Omental fat pad (tissue), 4 donors: ENCODE measurements around the gene CARD11. TPM values are rescaled to one million over a fixed set of nuclear protein-coding genes. Genes with fewer than 3 reads are reported as not detected.

Experiments
- ATAC-seq: fragments of 150-250 bp; one replicate; pipeline ENCODE4 v1.9.1; 2016; ENCODE audit warnings: mild to moderate bottlenecking, moderate library complexity; ENCODE audit not compliant: low FRiP score
- DNase-seq: peaks from one replicate; pipeline ENCODE4 v3.0.0-alpha.2; 2019; ENCODE audit warnings: low spot score
- total RNA-seq, 4 donors: library from RNA; depleted of rRNA; stranded (reverse); fragments of >200 nt; gene quantifications; one replicate each; pipeline ENCODE4 v1.1.0, GENCODE V29; 2016
- TF ChIP-seq, protein P1 (sequence below), 3 donors: fragments of 450-650 bp; IDR thresholded peaks; one replicate each; pipeline ENCODE4 v1.5.1; 2016 to 2017; ENCODE audit warnings: antibody characterized with exemption in 3 of 3, mild to moderate bottlenecking in 3 of 3, moderate library complexity in 2 of 3

The CARD11 gene
- total RNA-seq, 4 donors from 2014 or later = 0.75 to 1.4 (median 1.0) TPM

DNA sequence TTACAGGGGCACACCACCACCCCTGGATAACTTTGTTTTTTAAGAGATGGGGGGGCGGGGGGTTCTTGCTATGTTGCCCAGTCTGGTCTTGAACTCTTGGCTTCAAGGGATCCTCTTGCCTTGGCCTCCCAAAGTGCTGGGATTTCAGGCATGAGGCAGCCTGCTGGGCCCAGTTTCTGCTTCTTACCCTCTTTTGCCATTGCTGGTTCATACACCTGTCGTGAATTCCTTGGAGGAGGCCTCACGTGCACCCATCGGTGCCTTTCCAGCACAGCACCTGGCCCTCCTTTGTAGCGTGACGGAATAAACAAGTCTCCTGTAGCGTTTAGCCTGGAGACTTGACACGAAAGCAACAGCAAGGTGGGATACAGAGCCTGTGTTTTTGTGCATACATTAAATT, 75.5 kb downstream of the CARD11 start:
- ATAC-seq (no peak), DNase-seq (no peak)
- TF ChIP-seq, protein P1, sequence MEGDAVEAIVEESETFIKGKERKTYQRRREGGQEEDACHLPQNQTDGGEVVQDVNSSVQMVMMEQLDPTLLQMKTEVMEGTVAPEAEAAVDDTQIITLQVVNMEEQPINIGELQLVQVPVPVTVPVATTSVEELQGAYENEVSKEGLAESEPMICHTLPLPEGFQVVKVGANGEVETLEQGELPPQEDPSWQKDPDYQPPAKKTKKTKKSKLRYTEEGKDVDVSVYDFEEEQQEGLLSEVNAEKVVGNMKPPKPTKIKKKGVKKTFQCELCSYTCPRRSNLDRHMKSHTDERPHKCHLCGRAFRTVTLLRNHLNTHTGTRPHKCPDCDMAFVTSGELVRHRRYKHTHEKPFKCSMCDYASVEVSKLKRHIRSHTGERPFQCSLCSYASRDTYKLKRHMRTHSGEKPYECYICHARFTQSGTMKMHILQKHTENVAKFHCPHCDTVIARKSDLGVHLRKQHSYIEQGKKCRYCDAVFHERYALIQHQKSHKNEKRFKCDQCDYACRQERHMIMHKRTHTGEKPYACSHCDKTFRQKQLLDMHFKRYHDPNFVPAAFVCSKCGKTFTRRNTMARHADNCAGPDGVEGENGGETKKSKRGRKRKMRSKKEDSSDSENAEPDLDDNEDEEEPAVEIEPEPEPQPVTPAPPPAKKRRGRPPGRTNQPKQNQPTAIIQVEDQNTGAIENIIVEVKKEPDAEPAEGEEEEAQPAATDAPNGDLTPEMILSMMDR (IDR thresholded peaks at IDR 0.05) = no peak

DNA sequence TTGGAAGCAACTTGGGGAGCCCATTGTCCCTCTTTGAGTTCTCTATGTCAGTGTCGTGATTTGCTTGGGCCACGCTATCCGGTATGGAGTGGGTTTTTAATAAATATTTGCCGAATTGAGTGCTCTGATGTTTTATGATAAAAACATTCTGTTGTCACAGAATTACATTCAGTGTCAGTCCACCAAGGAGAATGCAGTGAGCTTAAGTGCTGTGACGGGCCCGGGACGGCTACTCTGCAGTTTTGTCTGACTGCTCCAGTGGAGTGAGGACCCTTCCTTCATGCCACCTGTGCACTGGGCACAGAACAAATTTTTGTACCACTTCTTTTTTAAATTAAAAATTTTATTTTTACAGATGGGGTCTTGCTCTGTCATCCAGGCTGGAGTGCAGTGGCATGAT, 76.0 kb downstream of the CARD11 start:
- ATAC-seq (no peak), DNase-seq (no peak)

DNA sequence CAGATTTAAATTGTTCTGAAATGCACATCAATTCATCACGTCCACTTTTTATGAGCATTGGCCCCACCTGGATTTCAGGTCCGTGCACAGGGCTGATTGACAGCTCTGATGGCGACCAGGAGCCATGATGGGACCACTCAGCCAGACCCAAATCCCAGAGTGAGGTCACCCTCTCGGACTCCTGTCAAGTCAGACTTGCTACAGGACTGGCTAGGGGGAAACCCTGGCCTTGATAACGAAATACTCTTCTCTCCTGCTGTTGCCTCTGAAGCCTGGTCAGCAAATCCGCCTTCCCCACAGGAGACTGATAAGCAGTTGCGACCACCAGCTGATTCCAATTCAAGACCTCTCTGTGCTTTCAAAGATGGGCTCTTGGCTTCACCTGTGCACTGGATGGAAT, 76.4 kb downstream of the CARD11 start:
- no peak for DNase-seq
- ATAC-seq = no peak

More for the DNA sequence above, 76.0 kb downstream of the CARD11 start:
- TF ChIP-seq, protein P1 (IDR thresholded peaks at IDR 0.05) = no peak

DNA sequence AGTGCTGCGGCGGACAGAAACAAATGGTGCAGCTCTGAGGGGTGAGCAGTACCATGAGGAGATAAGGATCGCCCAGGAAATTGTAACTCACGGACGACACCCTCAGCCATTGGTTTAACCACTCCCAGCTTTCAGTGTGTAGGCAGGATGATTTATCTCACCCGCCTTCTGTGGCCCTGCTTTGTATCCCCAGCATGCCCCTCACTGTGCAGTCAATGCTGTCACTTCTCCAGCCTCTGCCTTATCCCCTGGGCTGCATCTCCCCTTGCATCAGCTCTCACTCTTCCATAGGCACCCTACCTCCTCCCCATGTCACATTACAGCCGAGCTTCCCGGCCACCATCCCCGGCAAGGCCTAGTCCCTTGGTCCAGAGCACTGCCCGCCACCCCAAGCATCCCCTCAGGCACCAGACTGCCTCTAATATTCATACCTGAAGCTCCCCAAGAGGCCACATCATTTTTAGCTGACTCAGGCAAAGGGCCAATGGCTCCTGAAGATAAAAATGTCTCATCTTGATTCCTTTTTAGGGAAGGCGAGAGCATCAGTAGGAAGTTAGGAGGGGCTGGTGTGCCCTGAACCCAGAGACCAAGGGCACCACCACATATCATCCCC, 77.1 kb downstream of the CARD11 start:
- ATAC-seq (no peak), DNase-seq (no peak)
- TF ChIP-seq, protein P1 (IDR thresholded peaks at IDR 0.05) = no peak

More for the DNA sequence above, 76.4 kb downstream of the CARD11 start:
- TF ChIP-seq, protein P1 (IDR thresholded peaks at IDR 0.05) = no peak

DNA sequence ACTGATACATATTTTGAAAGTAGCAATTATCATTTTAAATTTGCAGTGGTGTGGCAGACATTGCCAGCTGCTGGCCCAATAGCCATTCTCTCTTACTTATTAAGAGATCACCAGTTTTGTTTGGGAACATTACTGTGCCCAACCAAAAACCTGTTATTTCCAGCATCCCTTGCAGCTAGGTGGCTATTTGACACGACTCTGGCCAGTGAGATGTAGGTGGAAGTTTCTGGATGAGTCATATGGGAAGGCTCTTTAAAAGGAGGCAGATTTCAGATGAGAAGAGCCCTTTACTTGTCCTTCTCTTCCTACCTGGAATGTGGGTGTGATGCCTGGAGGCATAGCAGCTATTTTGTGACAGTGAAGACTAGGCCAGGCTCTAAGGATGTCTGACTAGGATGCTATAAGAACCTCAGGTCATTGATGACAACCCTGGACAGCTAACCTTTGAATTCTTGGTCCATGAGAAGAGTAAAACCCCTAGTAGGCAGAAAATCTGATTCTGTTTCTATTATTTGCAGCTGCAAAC, 77.9 kb downstream of the CARD11 start:
- TF ChIP-seq, protein P1 (IDR thresholded peaks at IDR 0.05) = no peak
- ATAC-seq = no peak
- no peak for DNase-seq

DNA sequence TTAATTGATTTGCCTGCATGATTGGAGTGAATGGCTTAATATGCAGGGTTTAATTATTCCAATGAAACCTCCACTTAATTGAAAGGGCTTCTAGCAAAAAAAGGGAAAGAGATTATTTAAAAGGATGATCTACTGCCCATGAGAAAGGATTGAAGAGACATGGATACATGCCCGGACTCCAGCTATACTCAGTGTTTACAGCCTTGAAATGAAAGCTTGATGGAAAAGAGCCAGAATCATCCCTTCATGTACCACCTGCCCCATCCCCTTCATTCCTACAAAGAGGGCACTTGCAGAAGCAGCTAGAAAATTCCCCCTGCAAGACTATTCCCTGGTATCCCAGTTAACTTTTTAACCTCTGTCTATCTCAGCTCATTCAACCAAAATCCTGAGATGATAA, 78.4 kb downstream of the CARD11 start:
- no peak for ATAC-seq
- no peak for DNase-seq
- TF ChIP-seq, protein P1 (IDR thresholded peaks at IDR 0.05) = no peak

DNA sequence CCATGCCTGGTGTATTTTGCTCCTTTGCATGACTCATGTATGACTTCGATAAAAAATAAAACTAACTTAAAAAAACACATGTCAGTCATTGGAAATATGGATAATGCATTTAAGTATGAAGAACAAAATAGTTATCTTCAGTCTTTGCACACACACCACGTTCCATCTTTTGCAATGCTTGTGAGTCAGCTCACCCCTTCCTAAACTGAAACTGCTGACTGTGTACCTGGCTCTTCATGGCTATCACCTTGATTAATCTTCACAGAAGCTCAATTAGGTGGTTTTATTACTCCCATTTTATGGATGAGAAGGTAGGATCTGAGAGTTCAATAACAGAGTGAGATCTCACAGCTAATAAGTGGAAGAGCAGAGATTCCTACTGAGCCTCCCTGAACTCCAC, 79.5 kb downstream of the CARD11 start:
- ATAC-seq = no peak
- no peak for DNase-seq
- TF ChIP-seq, protein P1 (IDR thresholded peaks at IDR 0.05) = no peak
